SK-N-SH treated with all-trans-retinoic acid at 6 μM for 48 hours (cell line): ENCODE results near the gene CLIC5.

Source experiments
- ARNTL ChIP-seq: fragments of 450-650 bp; formaldehyde crosslinking; IDR thresholded peaks from 2 replicates; pipeline ENCODE4 v1.5.0; 2020; ENCODE audit warnings: low read depth, mild to moderate bottlenecking, moderate library complexity, borderline replicate concordance
- BACH2 ChIP-seq: fragments of 250-450 bp; sonication (Bioruptor Pico); IDR thresholded peaks from 2 replicates; pipeline ENCODE4 v1.9.0; 2021; ENCODE audit warnings: mild to moderate bottlenecking, borderline replicate concordance
- CSRNP3 ChIP-seq: fragments of 250-450 bp; sonication (Bioruptor Pico); IDR thresholded peaks from 2 replicates; pipeline ENCODE4 v1.5.1; 2021; ENCODE audit warnings: mild to moderate bottlenecking, moderate library complexity
- GLIS3 ChIP-seq: fragments of 250-450 bp; sonication (Bioruptor Pico); IDR thresholded peaks from 2 replicates; pipeline ENCODE4 v1.5.0; 2020; ENCODE audit warnings: mild to moderate bottlenecking, moderate library complexity
- TF ChIP-seq, protein P1 (sequence below): fragments of 250-450 bp; sonication (Bioruptor Pico); IDR thresholded peaks from 2 replicates; pipeline ENCODE4 v1.8.0; 2020; ENCODE audit warnings: mild to moderate bottlenecking, moderate library complexity, borderline replicate concordance

- TF ChIP-seq, protein P1, sequence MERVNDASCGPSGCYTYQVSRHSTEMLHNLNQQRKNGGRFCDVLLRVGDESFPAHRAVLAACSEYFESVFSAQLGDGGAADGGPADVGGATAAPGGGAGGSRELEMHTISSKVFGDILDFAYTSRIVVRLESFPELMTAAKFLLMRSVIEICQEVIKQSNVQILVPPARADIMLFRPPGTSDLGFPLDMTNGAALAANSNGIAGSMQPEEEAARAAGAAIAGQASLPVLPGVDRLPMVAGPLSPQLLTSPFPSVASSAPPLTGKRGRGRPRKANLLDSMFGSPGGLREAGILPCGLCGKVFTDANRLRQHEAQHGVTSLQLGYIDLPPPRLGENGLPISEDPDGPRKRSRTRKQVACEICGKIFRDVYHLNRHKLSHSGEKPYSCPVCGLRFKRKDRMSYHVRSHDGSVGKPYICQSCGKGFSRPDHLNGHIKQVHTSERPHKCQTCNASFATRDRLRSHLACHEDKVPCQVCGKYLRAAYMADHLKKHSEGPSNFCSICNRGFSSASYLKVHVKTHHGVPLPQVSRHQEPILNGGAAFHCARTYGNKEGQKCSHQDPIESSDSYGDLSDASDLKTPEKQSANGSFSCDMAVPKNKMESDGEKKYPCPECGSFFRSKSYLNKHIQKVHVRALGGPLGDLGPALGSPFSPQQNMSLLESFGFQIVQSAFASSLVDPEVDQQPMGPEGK (CRISPR knock-in tag): no peak
- no peak for TF ChIP-seq CSRNP3 (CRISPR knock-in tag)
- no peak for TF ChIP-seq ARNTL (CRISPR knock-in tag)
- no peak for TF ChIP-seq BACH2 (CRISPR knock-in tag)
- no peak for TF ChIP-seq GLIS3
Measured at GRCh38 chr6:45838996-45839395, 176.7 kb downstream of the CLIC5 start.
